Measurements from ENCODE around the gene IL1R2.
"Not testable (repeated sequence)": the region's sequence is repeated elsewhere in the genome, so short reads cannot be mapped to it uniquely, and the experiment has no call there.

Gene IL1R2

GRCh38 chr2:102058293-102058833 lies 66.6 kb downstream of the IL1R2 start:
- DNase-seq (ENCODE audit: low read depth in 1 of 2, low spot score in 1 of 2): no peak

- no peak for DNase-seq (ENCODE audit: low read depth in 1 of 2, low spot score in 1 of 2)
Measured at GRCh38 chr2:102059151-102059550, 67.4 kb downstream of the IL1R2 start.

GRCh38 chr2:102060047-102060446 lies 68.3 kb downstream of the IL1R2 start:
- no peak for DNase-seq (ENCODE audit: low read depth in 1 of 2, low spot score in 1 of 2)

- no peak for DNase-seq (ENCODE audit: low read depth in 1 of 2, low spot score in 1 of 2)
Measured at GRCh38 chr2:102060792-102061191, 69.0 kb downstream of the IL1R2 start.

- DNase-seq (ENCODE audit: low read depth in 1 of 2, low spot score in 1 of 2): no peak
Measured at GRCh38 chr2:102061286-102061699, 69.5 kb downstream of the IL1R2 start.

- DNase-seq (ENCODE audit: low read depth in 1 of 2, low spot score in 1 of 2): no peak
Measured at GRCh38 chr2:102061962-102062795, 70.4 kb downstream of the IL1R2 start.

GRCh38 chr2:102062802-102063201 lies 71.0 kb downstream of the IL1R2 start:
- DNase-seq (ENCODE audit: low read depth in 1 of 2, low spot score in 1 of 2): no peak

GRCh38 chr2:102063487-102063911 lies 71.7 kb downstream of the IL1R2 start:
- DNase-seq (ENCODE audit: low read depth in 1 of 2, low spot score in 1 of 2): no peak

GRCh38 chr2:102063941-102064678 lies 72.3 kb downstream of the IL1R2 start:
- DNase-seq (ENCODE audit: low read depth in 1 of 2, low spot score in 1 of 2): peak in 1 of 2 donors; percentile 19

- no peak for DNase-seq (ENCODE audit: low read depth in 1 of 2, low spot score in 1 of 2)
Measured at GRCh38 chr2:102064679-102065674, 73.2 kb downstream of the IL1R2 start.

GRCh38 chr2:102065675-102066252 lies 74.0 kb downstream of the IL1R2 start:
- DNase-seq (ENCODE audit: low read depth in 1 of 2, low spot score in 1 of 2): no peak

- no peak for DNase-seq (ENCODE audit: low read depth in 1 of 2, low spot score in 1 of 2)
Measured at GRCh38 chr2:102066554-102066953, 74.8 kb downstream of the IL1R2 start.

- not testable (repeated sequence) for DNase-seq (ENCODE audit: low read depth in 1 of 2, low spot score in 1 of 2)
Measured at GRCh38 chr2:102068126-102068525, 76.4 kb downstream of the IL1R2 start.

- DNase-seq (ENCODE audit: low read depth in 1 of 2, low spot score in 1 of 2): no peak
Measured at GRCh38 chr2:102069311-102069974, 77.7 kb downstream of the IL1R2 start.

GRCh38 chr2:102070058-102070642 lies 78.4 kb downstream of the IL1R2 start:
- no peak for DNase-seq (ENCODE audit: low read depth in 1 of 2, low spot score in 1 of 2)

- DNase-seq (ENCODE audit: low read depth in 1 of 2, low spot score in 1 of 2): no peak
Measured at GRCh38 chr2:102072741-102073140, 81.0 kb downstream of the IL1R2 start.

- DNase-seq (ENCODE audit: low read depth in 1 of 2, low spot score in 1 of 2): no peak
Measured at GRCh38 chr2:102073168-102073724, 81.5 kb downstream of the IL1R2 start.

GRCh38 chr2:102074152-102074783 lies 82.5 kb downstream of the IL1R2 start:
- DNase-seq (ENCODE audit: low read depth in 1 of 2, low spot score in 1 of 2): no peak

- DNase-seq (ENCODE audit: low read depth in 1 of 2, low spot score in 1 of 2): no peak
Measured at GRCh38 chr2:102075479-102075878, 83.7 kb downstream of the IL1R2 start.

All from activated T-helper 1 cell treated with anti-CD3 and anti-CD28 coated beads, Interleukin-2, amount 50 U/mL, for 16 hours (primary cell).